ENCODE data around the gene UROC1. TPM values are rescaled to one million over a fixed set of nuclear protein-coding genes. Genes with fewer than 3 reads are reported as not detected.

The UROC1 gene
- total and polyA plus RNA-seq, 2 of the 4 experiments (the other 2 are of a cell fraction) = not detected

- Histone ChIP-seq H2BK120ac (ENCODE audit: low read depth, low read length) (no peak overlapping the region), H2BK5ac (ENCODE audit: low read depth, low read length, poor library complexity, severe bottlenecking) (no peak overlapping the region), H3K4me3 (ENCODE audit: insufficient read depth, low read depth, low read length) (no peak overlapping the region), H3K36me3 (ENCODE audit: control insufficient read depth, insufficient read depth, low read length) (no peaks in the 10 kb centered on the region), H3K18ac (ENCODE audit: low read depth, low read length) (no peak overlapping the region), H3K9ac (ENCODE audit: low read depth, low read length) (no peak overlapping the region), H3K23ac (ENCODE audit: low read depth, low read length) (no peak overlapping the region), H3K27ac (ENCODE audit: insufficient read depth, low read length) (no peak overlapping the region), H3K9me1 (ENCODE audit: insufficient read depth, low read length) (no peaks in the 10 kb centered on the region), H4K91ac (ENCODE audit: insufficient read depth, low read depth, low read length) (no peak overlapping the region), H4K20me1 (ENCODE audit: insufficient read depth, low read length) (no peaks in the 10 kb centered on the region), H3K27me3 (ENCODE audit: control insufficient read depth, insufficient read depth, low read length) (peaks cover 16% of the 10 kb centered on the region; the same call in 1 of the 2 replicates), H3K9me3 (ENCODE audit: control insufficient read depth, insufficient read depth, low read length) (no peaks in the 10 kb centered on the region), H3K14ac (replicated peaks; ENCODE audit: low read depth, low read length) (no peak overlapping the region), H3K79me1 (ENCODE audit: low read depth in 1 of 2, low read length in 2 of 2) (no peaks in the 10 kb centered on the region), H2BK20ac (ENCODE audit: low read depth, low read length) (no peak overlapping the region), H2AK5ac (ENCODE audit: low read depth, low read length) (no peak overlapping the region), H4K8ac (ENCODE audit: low read depth in 2 of 2, low read length in 2 of 2) (no peak overlapping the region), H2AK9ac (replicated peaks; ENCODE audit: low read depth, low read length, poor library complexity) (no peak overlapping the region), H3K4ac (ENCODE audit: low read depth, low read length) (no peak overlapping the region), H3K4me2 (ENCODE audit: low read depth, low read length) (no peak overlapping the region), H2AFZ (replicated peaks; ENCODE audit: low read length, poor library complexity) (no peak overlapping the region), H4K5ac (ENCODE audit: low read depth, low read length) (no peak overlapping the region), H2BK15ac (ENCODE audit: low read depth, low read length) (no peak overlapping the region), H3K4me1 (ENCODE audit: control insufficient read depth, insufficient read depth, low read length) (no peaks in the 10 kb centered on the region), H3K56ac (ENCODE audit: extremely low read depth, insufficient read depth, low read length) (no peak overlapping the region)
- no TSS peak for BruUV-seq (replicated peaks)
- TF ChIP-seq CHD1 (IDR thresholded peaks at IDR 0.05; ENCODE audit: low read depth, low read length) = no peak
- TF ChIP-seq USF2 (IDR thresholded peaks at IDR 0.05; ENCODE audit: low read depth, low read length) = no peak
- ATAC-seq (ENCODE audit: low read depth) = no peak
- dilution Hi-C loops (cut with HindIII; ENCODE audit: low sequenced_read_pairs, unreplicated experiment) (no loop called here), intact Hi-C loops (cut with micrococcal nuclease) (no loop called here), in situ Hi-C loops (cut with MboI; ENCODE audit: low sequenced_read_pairs) (no loop called here)
- ChIA-PET CTCF (no interaction called here), POLR2A (ENCODE audit: unreplicated experiment) (no interaction called here)
- WGBS, 2 experiments (ENCODE audit: extremely low coverage in 2 of 2, insufficient read length in 1 of 2) = 33% methylated on average over 3 of the region's 7 CpGs; no CpG with 5 or more reads in 1 of the 2 experiments
- no peak for DNase-seq
These were observed 15.8 kb downstream of the UROC1 start for GRCh38 chr3:126501736-126502135.
